ENCODE data around the gene MMP11. TPM values are rescaled to one million over a fixed set of nuclear protein-coding genes. Genes with fewer than 3 reads are reported as not detected.
"Not testable (repeated sequence)": the region's sequence is repeated elsewhere in the genome, so short reads cannot be mapped to it uniquely, and the experiment has no call there.

MMP11 gene, protein sequence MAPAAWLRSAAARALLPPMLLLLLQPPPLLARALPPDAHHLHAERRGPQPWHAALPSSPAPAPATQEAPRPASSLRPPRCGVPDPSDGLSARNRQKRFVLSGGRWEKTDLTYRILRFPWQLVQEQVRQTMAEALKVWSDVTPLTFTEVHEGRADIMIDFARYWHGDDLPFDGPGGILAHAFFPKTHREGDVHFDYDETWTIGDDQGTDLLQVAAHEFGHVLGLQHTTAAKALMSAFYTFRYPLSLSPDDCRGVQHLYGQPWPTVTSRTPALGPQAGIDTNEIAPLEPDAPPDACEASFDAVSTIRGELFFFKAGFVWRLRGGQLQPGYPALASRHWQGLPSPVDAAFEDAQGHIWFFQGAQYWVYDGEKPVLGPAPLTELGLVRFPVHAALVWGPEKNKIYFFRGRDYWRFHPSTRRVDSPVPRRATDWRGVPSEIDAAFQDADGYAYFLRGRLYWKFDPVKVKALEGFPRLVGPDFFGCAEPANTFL
- polyA plus RNA-seq = 6.6 TPM

DNA sequence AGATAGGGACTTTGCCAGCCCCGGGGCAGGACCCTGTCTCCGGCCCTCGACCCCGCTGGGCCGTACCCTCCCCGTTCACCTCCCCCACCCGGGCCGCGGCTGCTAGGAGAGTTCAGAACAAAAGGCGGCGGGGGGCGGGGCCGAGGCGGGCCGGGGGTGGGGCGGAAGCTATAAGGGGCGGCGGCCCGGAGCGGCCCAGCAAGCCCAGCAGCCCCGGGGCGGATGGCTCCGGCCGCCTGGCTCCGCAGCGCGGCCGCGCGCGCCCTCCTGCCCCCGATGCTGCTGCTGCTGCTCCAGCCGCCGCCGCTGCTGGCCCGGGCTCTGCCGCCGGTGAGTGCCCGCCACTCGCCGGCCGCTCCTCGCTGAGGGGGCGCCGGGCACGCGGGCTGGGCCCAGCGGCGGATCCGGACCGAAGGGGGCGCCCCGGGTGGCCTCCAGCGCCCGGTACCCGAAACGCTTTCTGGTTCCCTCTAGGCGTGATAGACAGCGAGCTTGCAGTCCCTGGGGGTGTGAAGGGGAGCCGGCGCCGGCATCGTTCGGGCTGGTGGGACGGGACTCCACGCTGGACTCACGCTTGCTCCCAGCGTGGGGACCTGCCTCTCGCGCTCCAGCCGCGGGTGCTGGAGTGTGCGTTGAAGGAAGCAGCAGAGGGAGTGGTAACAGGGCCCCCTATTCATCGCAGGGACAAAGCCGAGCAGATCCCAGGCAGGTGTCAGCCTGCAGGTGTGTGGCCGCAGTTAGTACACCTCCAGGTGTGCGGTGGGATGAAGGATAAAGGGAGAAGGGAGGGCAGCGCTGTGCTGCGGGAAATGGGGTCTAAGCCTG is at the start of gene MMP11:
MMP11 (plus strand) TSS at position 201 of the 825 bp plus-strand sequence; CDS start at position 223, 22 bp downstream.
- Mint-ChIP-seq H3K4me3 (peak within 1 kb of the TSS; percentile 74 to 87 (median 80)), H3K36me3 (no peaks in the 10 kb centered on the region), H3K27me3 (no peaks in the 10 kb centered on the region), H3K9me3 (no peaks in the 10 kb centered on the region), H3K27ac (peak within 1 kb of the TSS; percentile 13 to 50 (median 39)), H3K4me1 (peaks cover 13 to 18% (median 14%) of the 10 kb centered on the region in 3 donors)

DNA sequence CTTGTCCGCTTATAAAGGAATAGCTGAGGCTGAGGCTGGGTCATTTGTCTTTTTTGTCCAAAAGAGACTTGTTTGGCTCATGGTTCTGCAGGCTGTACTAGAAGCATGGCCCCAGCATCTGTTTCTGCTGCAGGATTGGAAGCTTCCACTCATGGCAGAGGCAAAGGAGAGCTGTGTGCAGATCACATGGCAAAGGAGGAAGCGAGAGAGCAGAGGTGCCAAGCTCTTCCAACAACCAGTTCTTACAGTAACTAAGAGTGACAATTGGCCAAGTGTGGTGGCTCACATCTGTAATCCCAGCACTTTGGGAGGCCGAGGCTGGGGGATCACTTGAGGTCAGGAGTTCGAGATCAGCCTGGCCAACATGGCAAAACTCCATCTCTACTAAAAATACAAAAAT is 44.5 kb upstream of the MMP11 start:
- not testable (repeated sequence) for H3K9me3 Mint-ChIP-seq, H3K4me3 Mint-ChIP-seq, H3K4me1 Mint-ChIP-seq, H3K36me3 Mint-ChIP-seq, H3K27me3 Mint-ChIP-seq
- H3K27ac Mint-ChIP-seq = peak overlapping the region in 1 of 3 donors; percentile 63

DNA sequence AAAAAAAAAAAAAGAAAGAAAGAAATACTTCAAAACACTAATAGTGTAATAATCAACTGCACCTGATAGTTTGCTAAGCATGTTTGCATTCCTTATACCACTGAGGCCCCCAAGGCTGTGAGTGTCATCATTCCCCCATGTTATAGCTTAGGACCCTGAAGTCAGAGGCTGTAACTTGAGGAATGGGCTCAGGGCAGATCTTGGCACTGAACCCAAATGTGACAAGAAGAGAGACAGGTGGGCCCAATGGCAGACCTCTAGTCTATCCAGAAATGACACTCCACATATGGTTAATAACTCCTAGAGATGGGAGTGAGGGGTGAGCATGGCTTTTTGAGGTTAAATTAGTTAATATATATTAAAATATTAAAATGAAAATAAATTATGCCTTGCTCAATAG is 35.0 kb upstream of the MMP11 start:
- H3K27ac Mint-ChIP-seq = no peak overlapping the region
- H3K9me3 Mint-ChIP-seq = no peaks in the 10 kb centered on the region
- H3K4me1 Mint-ChIP-seq = peaks cover 0 to 8% (median 0%) of the 10 kb centered on the region in 3 donors
- no peaks in the 10 kb centered on the region for H3K36me3 Mint-ChIP-seq
- no peak overlapping the region for H3K4me3 Mint-ChIP-seq
- no peaks in the 10 kb centered on the region for H3K27me3 Mint-ChIP-seq

DNA sequence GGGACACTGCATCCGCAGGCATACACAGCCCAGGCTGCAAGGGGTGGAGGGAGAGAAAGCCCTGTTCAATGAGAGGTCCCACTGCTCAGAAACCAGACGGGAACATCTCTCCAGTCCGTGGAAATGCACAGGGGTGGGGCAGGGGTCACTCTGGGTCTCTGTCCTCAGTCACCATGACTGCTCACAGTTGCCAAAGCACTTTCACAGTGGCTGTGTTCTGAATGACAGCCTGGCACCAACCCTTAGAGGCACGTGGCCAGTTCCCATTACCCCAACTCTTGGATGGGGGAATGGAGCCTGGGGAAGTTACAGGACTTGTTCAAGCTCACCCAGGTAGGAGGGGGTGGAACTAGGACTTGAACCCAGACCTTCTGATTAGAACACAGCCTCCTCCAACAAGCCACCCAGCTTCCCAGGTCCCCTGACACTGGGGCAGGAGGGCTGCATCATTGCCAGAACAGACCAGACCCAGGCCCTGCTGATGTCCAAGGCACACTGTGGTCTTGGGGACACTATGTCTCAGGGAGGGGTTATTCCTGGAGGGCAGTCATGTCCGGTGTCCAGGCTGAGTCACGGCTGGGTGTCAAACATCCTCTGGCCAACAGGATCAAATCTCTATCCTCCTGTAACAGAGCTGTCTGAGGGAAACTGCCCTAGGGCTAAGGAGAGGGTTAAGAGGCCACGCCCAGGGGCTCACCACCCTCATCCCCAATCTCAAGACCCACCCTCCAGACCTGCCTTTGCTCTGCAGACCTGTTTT is 30.0 kb upstream of the MMP11 start:
- Mint-ChIP-seq H3K27me3 (no peaks in the 10 kb centered on the region), H3K4me3 (no peak overlapping the region), H3K9me3 (peaks cover 0 to 2% (median 0%) of the 10 kb centered on the region in 3 donors), H3K36me3 (peaks cover 12% of the 10 kb centered on the region), H3K27ac (peak overlapping the region in 1 of 3 donors; percentile 53), H3K4me1 (peaks cover 0 to 3% (median 2%) of the 10 kb centered on the region in 3 donors)

DNA sequence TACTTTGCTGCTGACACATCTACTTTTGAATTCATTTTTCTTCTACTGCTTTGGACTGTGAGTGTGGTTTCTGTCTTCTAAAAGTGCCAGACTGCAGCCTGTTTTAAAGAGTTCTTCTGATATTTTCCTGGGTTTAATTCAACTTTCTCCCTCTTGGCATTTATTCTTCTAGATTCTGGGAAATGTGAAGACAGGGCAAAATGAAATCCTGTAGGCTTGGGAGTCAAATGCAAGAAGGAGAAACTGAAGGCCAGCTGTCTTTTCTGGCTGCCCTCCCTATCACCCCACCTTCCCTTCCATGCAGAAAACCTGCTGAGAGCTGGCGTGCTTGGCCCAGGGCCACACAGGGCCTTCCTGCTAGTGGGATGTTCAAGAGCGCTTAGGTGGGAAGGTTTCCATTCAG is 29.3 kb upstream of the MMP11 start:
- H3K4me1 Mint-ChIP-seq = peaks cover 0 to 3% (median 2%) of the 10 kb centered on the region in 3 donors
- H3K9me3 Mint-ChIP-seq = peaks cover 0 to 2% (median 0%) of the 10 kb centered on the region in 3 donors
- H3K36me3 Mint-ChIP-seq = peaks cover 12% of the 10 kb centered on the region
- no peaks in the 10 kb centered on the region for H3K27me3 Mint-ChIP-seq
- H3K27ac Mint-ChIP-seq = peak overlapping the region in 1 of 3 donors; percentile 53
- H3K4me3 Mint-ChIP-seq = no peak overlapping the region

DNA sequence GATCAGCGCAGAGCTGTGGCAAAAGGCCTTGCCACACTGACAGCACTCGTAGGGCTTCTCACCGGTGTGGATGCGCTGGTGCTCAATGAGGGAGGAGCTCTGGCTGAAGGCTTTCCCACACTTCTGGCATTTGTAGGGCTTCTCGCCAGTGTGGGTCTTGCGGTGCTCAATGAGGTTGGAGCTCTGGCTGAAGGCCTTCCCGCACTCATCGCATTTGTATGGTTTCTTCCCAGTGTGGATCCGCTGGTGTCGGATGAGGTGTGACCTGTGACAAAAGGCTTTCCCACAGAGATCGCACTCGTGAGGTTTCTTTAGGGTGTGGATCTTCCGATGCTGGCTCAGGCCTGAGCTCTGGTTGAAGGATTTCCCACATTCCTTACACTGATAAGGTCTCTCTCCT is 28.6 kb upstream of the MMP11 start:
- no peaks in the 10 kb centered on the region for H3K27me3 Mint-ChIP-seq
- H3K36me3 Mint-ChIP-seq = peaks cover 12% of the 10 kb centered on the region
- H3K4me3 Mint-ChIP-seq = no peak overlapping the region
- H3K4me1 Mint-ChIP-seq = peaks cover 0 to 3% (median 2%) of the 10 kb centered on the region in 3 donors
- H3K27ac Mint-ChIP-seq = no peak overlapping the region
- peaks cover 0 to 2% (median 0%) of the 10 kb centered on the region in 3 donors for H3K9me3 Mint-ChIP-seq

DNA sequence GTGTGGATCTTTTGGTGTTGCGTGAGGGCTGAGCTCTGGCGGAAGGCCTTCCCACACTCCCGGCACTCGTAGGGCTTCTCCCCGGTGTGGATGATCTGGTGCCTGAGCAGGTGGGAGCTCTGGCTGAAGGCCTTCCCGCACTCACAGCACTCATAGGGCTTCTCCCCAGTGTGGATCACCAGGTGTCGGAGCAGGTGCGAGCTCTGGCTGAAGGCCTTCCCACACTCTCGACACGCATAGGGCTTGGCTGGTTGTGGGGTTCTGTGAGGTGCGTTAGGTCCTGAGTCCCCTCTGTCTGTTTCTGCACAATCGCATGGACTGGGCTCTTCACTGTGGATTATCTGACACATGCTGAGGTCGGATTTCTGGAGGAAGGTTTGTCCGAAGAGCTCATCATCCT is 28.2 kb upstream of the MMP11 start:
- Mint-ChIP-seq H3K36me3 (peaks cover 12% of the 10 kb centered on the region), H3K27me3 (no peaks in the 10 kb centered on the region), H3K4me3 (no peak overlapping the region), H3K27ac (peak overlapping the region in 1 of 3 donors; percentile 28), H3K9me3 (peaks cover 0 to 2% (median 0%) of the 10 kb centered on the region in 3 donors), H3K4me1 (peaks cover 0 to 3% (median 2%) of the 10 kb centered on the region in 3 donors)

DNA sequence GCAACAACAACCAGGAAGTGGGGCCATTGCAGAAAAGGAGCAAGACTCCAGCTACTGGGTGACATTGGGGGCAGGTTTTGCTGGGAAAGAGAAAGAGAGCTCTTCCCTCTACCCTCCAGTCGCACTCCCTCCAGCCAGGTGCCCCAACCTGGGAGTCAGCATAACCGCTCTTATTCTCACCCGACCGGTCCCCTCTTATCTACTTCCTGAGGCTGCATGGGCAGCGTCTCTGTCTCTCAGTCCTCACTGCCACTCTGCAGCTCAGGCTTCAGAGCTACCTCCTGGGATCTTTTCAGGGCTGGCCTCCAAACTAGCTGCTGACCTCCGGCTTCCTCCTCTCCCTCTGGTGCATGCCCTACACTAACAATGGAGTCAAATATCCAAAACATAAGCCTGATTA is 26.9 kb upstream of the MMP11 start:
- H3K4me1 Mint-ChIP-seq = peaks cover 0 to 11% (median 5%) of the 10 kb centered on the region in 3 donors

DNA sequence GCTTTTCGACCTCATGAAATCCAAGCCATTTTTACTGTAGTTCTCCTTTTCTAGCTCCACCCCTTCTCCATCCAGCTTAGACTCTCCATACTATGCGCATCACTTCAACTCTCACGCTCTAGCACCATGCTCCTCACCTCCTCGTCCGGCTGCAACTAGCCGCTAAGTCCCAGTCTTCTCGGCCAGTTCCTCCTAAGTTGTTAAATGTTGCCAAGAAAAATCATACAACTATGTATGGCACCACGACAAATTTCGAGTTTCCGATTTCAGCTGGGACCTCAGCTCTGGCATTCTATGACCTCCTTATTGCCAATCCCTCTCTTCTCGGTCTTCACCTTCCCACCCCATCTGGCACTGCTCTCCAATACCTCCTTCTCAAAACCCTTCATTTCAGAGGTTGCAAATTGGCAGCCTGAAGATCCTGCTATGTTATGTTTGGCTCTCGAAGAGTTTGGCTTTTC is 22.8 kb upstream of the MMP11 start:
- Mint-ChIP-seq H3K36me3 (peaks cover 8% of the 10 kb centered on the region), H3K27ac (peak overlapping the region in 2 of 3 donors; percentile 57 to 93), H3K9me3 (no peaks in the 10 kb centered on the region), H3K4me3 (peak overlapping the region; percentile 70 to 84 (median 82)), H3K27me3 (no peaks in the 10 kb centered on the region), H3K4me1 (peaks cover 15 to 24% (median 18%) of the 10 kb centered on the region in 3 donors)

More for the DNA sequence above, 26.9 kb upstream of the MMP11 start:
- Mint-ChIP-seq H3K9me3 (peaks cover 0 to 2% (median 0%) of the 10 kb centered on the region in 3 donors), H3K36me3 (peaks cover 12% of the 10 kb centered on the region), H3K4me3 (peak overlapping the region in 1 of 4 donors; percentile 22), H3K27me3 (no peaks in the 10 kb centered on the region), H3K27ac (no peak overlapping the region)

DNA sequence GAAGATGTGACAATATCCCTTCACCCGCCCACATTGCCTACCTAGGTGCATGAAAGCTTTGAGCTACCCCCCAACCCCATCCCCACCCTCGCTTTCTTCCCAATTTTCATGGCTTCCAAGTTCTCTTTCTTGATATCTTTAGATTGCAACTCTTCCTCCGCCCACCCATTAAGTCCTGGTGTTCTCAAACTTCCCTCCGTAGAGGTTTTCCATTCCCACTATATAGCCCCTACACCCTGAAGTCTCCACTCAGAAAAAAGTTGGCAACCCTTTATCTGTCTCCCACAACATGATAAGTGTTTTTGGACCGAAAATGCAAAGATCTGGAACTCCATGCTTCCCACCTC is 22.3 kb upstream of the MMP11 start:
- Mint-ChIP-seq H3K4me1 (peaks cover 20 to 26% (median 21%) of the 10 kb centered on the region in 3 donors), H3K9me3 (no peaks in the 10 kb centered on the region), H3K27me3 (peaks cover 2% of the 10 kb centered on the region), H3K27ac (peak overlapping the region; percentile 57 to 93 (median 89)), H3K4me3 (peak overlapping the region; percentile 70 to 84 (median 82)), H3K36me3 (peaks cover 3% of the 10 kb centered on the region)

DNA sequence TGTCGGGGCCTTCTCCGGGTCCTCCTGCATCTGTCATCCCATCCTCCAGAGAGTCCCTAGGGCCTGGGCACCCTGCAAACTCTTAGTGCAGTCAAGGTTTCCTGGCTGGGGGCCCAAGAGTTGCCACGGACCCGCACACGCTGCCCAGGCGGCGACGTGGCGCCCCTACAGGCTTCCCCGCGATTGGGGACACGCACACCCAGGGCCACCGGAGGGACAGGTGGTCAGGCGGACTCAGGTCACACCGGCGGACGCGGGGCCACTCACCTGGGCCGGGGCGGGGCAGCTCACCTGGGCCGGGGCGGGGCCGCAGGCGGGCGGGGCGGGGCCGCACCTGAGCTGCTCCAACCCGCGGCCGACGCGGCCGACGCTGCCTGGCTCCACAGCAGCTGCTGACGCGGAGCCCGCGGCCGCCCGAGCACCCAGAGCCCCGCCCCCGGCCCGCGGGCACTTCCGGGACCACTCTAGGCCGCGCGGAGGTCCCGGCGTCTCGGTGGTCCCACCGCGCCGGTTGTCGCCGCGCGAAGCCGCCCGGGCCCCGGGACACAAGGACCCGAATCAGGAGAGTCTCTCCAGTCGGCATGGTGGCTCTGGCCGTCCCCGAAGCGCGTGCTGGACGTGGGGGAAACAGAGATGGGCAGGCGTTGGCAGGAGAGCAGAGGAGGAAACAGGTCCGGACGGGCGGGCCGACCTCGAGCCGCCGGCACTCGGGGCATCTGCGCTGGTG is 21.8 kb upstream of the MMP11 start, which contains the start of gene ZNF70:
ZNF70 (minus strand) TSS at position 399 of the 727 bp plus-strand sequence. CDS start 5,972 bp downstream, outside the sequence.
- H3K9me3 Mint-ChIP-seq = no peaks in the 10 kb centered on the region
- peak within 1 kb of the TSS; percentile 93 to 100 (median 99) for H3K27ac Mint-ChIP-seq
- H3K27me3 Mint-ChIP-seq = peaks cover 2% of the 10 kb centered on the region
- H3K4me3 Mint-ChIP-seq = peak within 1 kb of the TSS; percentile 82 to 99 (median 94)
- peaks cover 21 to 29% (median 24%) of the 10 kb centered on the region in 3 donors for H3K4me1 Mint-ChIP-seq
- H3K36me3 Mint-ChIP-seq = peaks cover 2% of the 10 kb centered on the region

DNA sequence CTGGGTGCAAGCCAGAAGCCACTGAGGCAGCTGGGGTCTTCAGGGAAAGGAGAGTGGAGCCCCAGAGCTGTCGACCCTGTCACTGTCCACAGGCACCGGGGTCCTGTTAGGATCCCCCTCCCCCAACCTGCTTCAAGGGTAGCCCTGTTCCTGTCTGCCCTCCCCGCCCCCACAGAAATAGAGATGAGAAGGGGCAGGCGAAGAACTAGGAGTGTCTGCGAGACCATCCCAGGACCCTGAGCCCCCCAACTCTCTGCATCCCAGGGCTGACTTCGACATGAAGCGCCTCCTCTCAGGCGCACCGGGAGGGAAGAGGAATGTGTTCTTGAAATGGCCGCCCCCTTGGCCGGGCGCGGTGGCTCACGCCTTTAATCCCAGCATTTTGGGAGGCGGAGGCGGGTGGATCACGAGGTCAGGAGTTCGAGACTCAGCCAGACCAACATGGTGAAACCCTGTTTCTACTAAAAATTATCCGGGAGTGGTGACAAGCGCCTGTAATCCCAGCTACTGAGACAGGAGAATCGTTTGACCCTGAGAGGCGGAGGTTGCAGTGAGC is 21.1 kb upstream of the MMP11 start:
- Mint-ChIP-seq H3K4me3 (peak overlapping the region; percentile 82 to 99 (median 94)), H3K9me3 (no peaks in the 10 kb centered on the region)

DNA sequence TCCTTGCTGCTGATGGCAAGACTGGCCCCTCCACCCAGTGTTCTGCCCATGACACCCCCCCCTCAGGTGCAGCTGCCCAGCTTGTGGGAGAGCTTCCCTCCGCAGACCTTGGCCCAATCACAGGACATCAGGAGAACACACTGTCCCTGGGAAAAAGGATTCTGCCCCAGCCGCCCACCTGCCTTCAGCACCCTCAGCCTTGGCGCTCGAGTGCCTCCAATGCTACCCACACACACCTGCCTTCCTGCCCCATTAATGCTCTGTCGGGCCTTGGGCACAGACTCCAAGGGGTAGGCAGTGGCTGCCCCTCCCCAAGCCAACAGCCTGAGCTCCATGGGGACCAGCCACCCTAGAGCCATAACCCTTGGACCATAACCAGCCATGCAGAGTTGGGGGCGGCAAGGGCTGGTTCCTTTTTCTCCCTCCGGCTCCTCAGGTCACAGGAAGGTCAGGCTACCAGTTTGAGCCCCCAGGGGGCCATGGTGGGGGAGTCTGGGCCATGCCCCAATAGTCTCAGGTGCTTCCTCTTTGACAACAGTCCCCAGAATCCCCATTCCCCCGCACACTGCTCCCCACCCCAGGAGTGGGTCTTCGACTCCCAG is 20.5 kb upstream of the MMP11 start:
- peak overlapping the region; percentile 93 to 100 (median 99) for H3K27ac Mint-ChIP-seq
- H3K27me3 Mint-ChIP-seq = peaks cover 2% of the 10 kb centered on the region
- no peaks in the 10 kb centered on the region for H3K9me3 Mint-ChIP-seq
- H3K36me3 Mint-ChIP-seq = peaks cover 2% of the 10 kb centered on the region
- H3K4me3 Mint-ChIP-seq = peak overlapping the region; percentile 82 to 99 (median 94)
- peaks cover 27 to 33% (median 30%) of the 10 kb centered on the region in 3 donors for H3K4me1 Mint-ChIP-seq

More for the DNA sequence above, 21.1 kb upstream of the MMP11 start:
- peaks cover 2% of the 10 kb centered on the region for H3K27me3 Mint-ChIP-seq
- peaks cover 21 to 29% (median 24%) of the 10 kb centered on the region in 3 donors for H3K4me1 Mint-ChIP-seq
- H3K27ac Mint-ChIP-seq = peak overlapping the region; percentile 93 to 100 (median 99)
- H3K36me3 Mint-ChIP-seq = peaks cover 2% of the 10 kb centered on the region
